Measurements from ENCODE around the gene RECQL. TPM values are rescaled to one million over a fixed set of nuclear protein-coding genes. Genes with fewer than 3 reads are reported as not detected.

RECQL gene
- total and polyA plus RNA-seq, 2 of the 8 experiments (the other 6 are each of a cell fraction or from before 2014, with no cell fraction given): 8.1 to 40.3 TPM

DNA sequence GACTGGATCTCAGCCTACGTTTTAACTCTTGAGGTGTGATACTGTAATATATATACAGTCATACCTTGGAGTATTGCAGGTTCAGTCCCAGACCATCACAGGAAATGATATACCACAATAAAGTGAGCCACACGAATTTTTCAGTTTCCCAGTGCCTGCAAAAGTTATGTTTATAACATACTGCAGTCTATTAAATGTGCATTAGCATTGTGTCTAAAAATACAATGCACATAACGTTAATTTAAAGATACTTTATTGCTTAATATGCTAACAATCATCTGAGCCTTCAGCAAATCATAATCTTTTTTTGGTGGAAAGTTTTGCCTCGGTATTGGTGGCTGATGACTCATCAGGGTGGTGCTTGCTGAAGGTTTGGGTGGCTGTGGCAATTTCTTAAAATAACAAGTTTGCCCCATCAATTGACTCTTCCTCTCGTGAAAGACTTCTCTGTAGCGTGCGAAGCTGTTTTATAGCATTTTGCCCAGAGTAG, 45.1 kb downstream of the RECQL start (continued):
- TF ChIP-seq JUN (IDR thresholded peaks at IDR 0.05; ENCODE audit: low read depth, low read length): no peak
- TF ChIP-seq, protein P1, sequence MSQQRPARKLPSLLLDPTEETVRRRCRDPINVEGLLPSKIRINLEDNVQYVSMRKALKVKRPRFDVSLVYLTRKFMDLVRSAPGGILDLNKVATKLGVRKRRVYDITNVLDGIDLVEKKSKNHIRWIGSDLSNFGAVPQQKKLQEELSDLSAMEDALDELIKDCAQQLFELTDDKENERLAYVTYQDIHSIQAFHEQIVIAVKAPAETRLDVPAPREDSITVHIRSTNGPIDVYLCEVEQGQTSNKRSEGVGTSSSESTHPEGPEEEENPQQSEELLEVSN (IDR thresholded peaks at IDR 0.05): no peak
- no peak for TF ChIP-seq SIRT6 (IDR thresholded peaks at IDR 0.05; ENCODE audit: low read length)

All from H1 (cell line).